Gastroesophageal sphincter (tissue), 4 donors: Measurements from ENCODE around the gene PCBD1. TPM values are rescaled to one million over a fixed set of nuclear protein-coding genes. Genes with fewer than 3 reads are reported as not detected.

ENCODE experiments used
- ATAC-seq: fragments of 150-250 bp; one replicate; pipeline ENCODE4 v1.9.1; 2016; ENCODE audit warnings: mild to moderate bottlenecking, moderate library complexity
- H3K27ac ChIP-seq, 4 donors: fragments of 200-600 bp; sonication (generic) in 3 of 4; 1 replicate in 3 of 4; 2 replicates in 1 of 4; pipeline ENCODE4 v1.5.1; 2016 to 2019
- H3K27me3 ChIP-seq: fragments of 200-600 bp; sonication (generic); one replicate; pipeline ENCODE4 v1.5.1; 2019
- H3K36me3 ChIP-seq, 2 donors: fragments of 200-600 bp; sonication (generic); one replicate each; pipeline ENCODE4 v1.5.1; 2019; ENCODE audit warnings: control low read depth in 1 of 2
- H3K4me1 ChIP-seq, 3 donors: fragments of 200-600 bp; sonication (generic); 1 replicate in 2 of 3; 2 replicates in 1 of 3; pipeline ENCODE4 v1.5.1; 2016 to 2019; ENCODE audit warnings: control low read depth in 2 of 3
- H3K4me3 ChIP-seq, 2 donors: fragments of 200-600 bp; sonication (generic); one replicate each; pipeline ENCODE4 v1.5.1; 2019; ENCODE audit warnings: mild to moderate bottlenecking in 1 of 2, moderate library complexity in 1 of 2
- H3K9me3 ChIP-seq, 3 donors: fragments of 200-600 bp; sonication (generic); one replicate each; pipeline ENCODE4 v1.5.1; 2017 to 2019; ENCODE audit warnings: control low read depth in 2 of 3
- CTCF ChIP-seq, 4 experiments: fragments of 200-600 bp in 2 of 4; fragments of 450-650 bp in 2 of 4; sonication (generic) in 1 of 4; IDR thresholded peaks; one replicate each; pipeline ENCODE4 v1.5.1; 2017 to 2019; ENCODE audit warnings: antibody characterized with exemption in 4 of 4, mild to moderate bottlenecking in 2 of 4, moderate library complexity in 2 of 4
- EP300 ChIP-seq: sonication (generic); formaldehyde crosslinking; IDR thresholded peaks from one replicate; pipeline ENCODE4 v1.6.1; 2017; ENCODE audit warnings: antibody characterized with exemption, mild to moderate bottlenecking
- POLR2A ChIP-seq, 2 donors: fragments of 450-650 bp; IDR thresholded peaks; one replicate each; pipeline ENCODE4 v1.6.1; 2017; ENCODE audit warnings: antibody characterized with exemption in 2 of 2, mild to moderate bottlenecking in 2 of 2, moderate library complexity in 1 of 2
- POLR2AphosphoS5 ChIP-seq: sonication (generic); formaldehyde crosslinking; IDR thresholded peaks from one replicate; pipeline ENCODE4 v1.6.1; 2017; ENCODE audit warnings: antibody characterized with exemption
- WGBS, 2 donors: methylation state at CpG; one replicate each; pipeline ENCODE4 v1.1.5; 2018; ENCODE audit warnings: low coverage in 1 of 2; 5-methylcytosine and 5-hydroxymethylcytosine counted together
- total RNA-seq, 4 donors: library from RNA; depleted of rRNA; stranded (reverse); fragments of >200 nt; gene quantifications; one replicate each; pipeline ENCODE4 v1.1.0, GENCODE V29; 2016

PCBD1 gene
- total RNA-seq, 4 donors from 2014 or later, result 63.4 to 102 (median 74.0) TPM

GRCh38 chr10:70840836-70841235 is 47.5 kb downstream of the PCBD1 start:
- no peak for ATAC-seq
- no peaks in the 10 kb centered on the region for H3K9me3 ChIP-seq
- TF ChIP-seq POLR2AphosphoS5 (no peak), POLR2A (IDR thresholded peaks at IDR 0.05) (no peak), CTCF (IDR thresholded peaks at IDR 0.05) (no peak), EP300 (no peak)
- WGBS, 2 donors, result 93 to 100% methylated on average over 2 of the region's 2 CpGs
- peaks cover 0 to 29% of the 10 kb centered on the region in 2 donors for H3K36me3 ChIP-seq
- H3K27ac ChIP-seq, result no peak overlapping the region
- H3K4me1 ChIP-seq, result peaks cover 0 to 12% (median 0%) of the 10 kb centered on the region in 3 donors
- no peaks in the 10 kb centered on the region for H3K27me3 ChIP-seq
- no peak overlapping the region for H3K4me3 ChIP-seq

GRCh38 chr10:70838270-70838805 is 50.0 kb downstream of the PCBD1 start:
- Histone ChIP-seq H3K4me3 (no peak overlapping the region), H3K4me1 (peaks cover 0 to 9% (median 0%) of the 10 kb centered on the region in 3 donors), H3K27me3 (no peaks in the 10 kb centered on the region), H3K36me3 (peaks cover 0 to 14% of the 10 kb centered on the region in 2 donors), H3K27ac (no peak overlapping the region), H3K9me3 (no peaks in the 10 kb centered on the region)
- no peak for TF ChIP-seq POLR2AphosphoS5
- TF ChIP-seq POLR2A (IDR thresholded peaks at IDR 0.05), result no peak
- TF ChIP-seq CTCF (IDR thresholded peaks at IDR 0.05), result no peak
- TF ChIP-seq EP300, result no peak
- 64 to 75% methylated on average over 4 of the region's 4 CpGs for WGBS, 2 donors
- no peak for ATAC-seq

GRCh38 chr10:70837660-70838059 is 50.7 kb downstream of the PCBD1 start:
- 92 to 100% methylated on average over 3 of the region's 3 CpGs for WGBS, 2 donors
- Histone ChIP-seq H3K4me3 (no peak overlapping the region), H3K36me3 (peaks cover 0 to 14% of the 10 kb centered on the region in 2 donors), H3K27me3 (no peaks in the 10 kb centered on the region), H3K27ac (no peak overlapping the region), H3K4me1 (peaks cover 0 to 16% (median 0%) of the 10 kb centered on the region in 3 donors), H3K9me3 (no peaks in the 10 kb centered on the region)
- no peak for ATAC-seq
- TF ChIP-seq POLR2AphosphoS5, result no peak
- TF ChIP-seq POLR2A (IDR thresholded peaks at IDR 0.05), result no peak
- TF ChIP-seq EP300, result no peak
- no peak for TF ChIP-seq CTCF (IDR thresholded peaks at IDR 0.05)

GRCh38 chr10:70836319-70836718 is 52.0 kb downstream of the PCBD1 start:
- no peaks in the 10 kb centered on the region for H3K27me3 ChIP-seq
- TF ChIP-seq POLR2AphosphoS5 (no peak), POLR2A (IDR thresholded peaks at IDR 0.05) (no peak), EP300 (no peak), CTCF (IDR thresholded peaks at IDR 0.05) (no peak)
- H3K4me3 ChIP-seq, result no peak overlapping the region
- no peak for ATAC-seq
- H3K9me3 ChIP-seq, result no peaks in the 10 kb centered on the region
- peaks cover 0 to 28% (median 0%) of the 10 kb centered on the region in 3 donors for H3K4me1 ChIP-seq
- H3K27ac ChIP-seq, result no peak overlapping the region
- peaks cover 0 to 15% of the 10 kb centered on the region in 2 donors for H3K36me3 ChIP-seq
- WGBS, 2 donors, result 83 to 89% methylated on average over 1 to 2 of the region's 2 CpGs

GRCh38 chr10:70834441-70835151 is 53.8 kb downstream of the PCBD1 start:
- H3K36me3 ChIP-seq, result peaks cover 0 to 11% of the 10 kb centered on the region in 2 donors
- TF ChIP-seq POLR2A (IDR thresholded peaks at IDR 0.05) (no peak), CTCF (IDR thresholded peaks at IDR 0.05) (no peak), POLR2AphosphoS5 (no peak), EP300 (no peak)
- no peak overlapping the region for H3K27ac ChIP-seq
- peaks cover 0 to 35% (median 0%) of the 10 kb centered on the region in 3 donors for H3K4me1 ChIP-seq
- 77 to 78% methylated on average over 4 to 7 of the region's 7 CpGs for WGBS, 2 donors
- no peak for ATAC-seq
- H3K4me3 ChIP-seq, result no peak overlapping the region
- H3K27me3 ChIP-seq, result no peaks in the 10 kb centered on the region
- no peaks in the 10 kb centered on the region for H3K9me3 ChIP-seq
